ENCODE results near the gene NEDD8.

DNA sequence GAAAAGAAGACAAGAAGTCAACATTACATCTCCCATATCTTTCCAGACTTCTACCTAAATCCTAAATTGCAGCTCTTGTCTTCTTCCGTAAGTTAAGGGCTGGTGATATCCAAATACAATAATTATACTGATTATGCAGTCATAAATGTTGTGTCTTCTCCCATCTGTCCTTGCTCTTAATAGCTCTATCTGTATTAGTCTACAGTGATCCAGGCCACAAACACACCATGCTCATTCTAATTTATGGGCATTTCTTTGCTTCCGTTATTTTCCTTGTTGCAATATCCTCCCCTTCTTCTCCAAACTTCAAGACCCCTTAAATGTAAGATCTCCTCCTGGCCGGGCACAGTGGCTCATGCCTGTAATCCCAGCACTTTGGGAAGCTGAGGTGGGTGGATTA lies 12.6 kb downstream of the NEDD8 start:
- TF ChIP-seq, protein P1, sequence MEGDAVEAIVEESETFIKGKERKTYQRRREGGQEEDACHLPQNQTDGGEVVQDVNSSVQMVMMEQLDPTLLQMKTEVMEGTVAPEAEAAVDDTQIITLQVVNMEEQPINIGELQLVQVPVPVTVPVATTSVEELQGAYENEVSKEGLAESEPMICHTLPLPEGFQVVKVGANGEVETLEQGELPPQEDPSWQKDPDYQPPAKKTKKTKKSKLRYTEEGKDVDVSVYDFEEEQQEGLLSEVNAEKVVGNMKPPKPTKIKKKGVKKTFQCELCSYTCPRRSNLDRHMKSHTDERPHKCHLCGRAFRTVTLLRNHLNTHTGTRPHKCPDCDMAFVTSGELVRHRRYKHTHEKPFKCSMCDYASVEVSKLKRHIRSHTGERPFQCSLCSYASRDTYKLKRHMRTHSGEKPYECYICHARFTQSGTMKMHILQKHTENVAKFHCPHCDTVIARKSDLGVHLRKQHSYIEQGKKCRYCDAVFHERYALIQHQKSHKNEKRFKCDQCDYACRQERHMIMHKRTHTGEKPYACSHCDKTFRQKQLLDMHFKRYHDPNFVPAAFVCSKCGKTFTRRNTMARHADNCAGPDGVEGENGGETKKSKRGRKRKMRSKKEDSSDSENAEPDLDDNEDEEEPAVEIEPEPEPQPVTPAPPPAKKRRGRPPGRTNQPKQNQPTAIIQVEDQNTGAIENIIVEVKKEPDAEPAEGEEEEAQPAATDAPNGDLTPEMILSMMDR (conservative IDR thresholded peaks at IDR 0.05; ENCODE audit: low read depth, low read length), result no peak
- TF ChIP-seq FOS (IDR thresholded peaks at IDR 0.05; ENCODE audit: low read depth, low read length), result no peak
- no peak for TF ChIP-seq POLR2A (IDR thresholded peaks at IDR 0.05; ENCODE audit: low read depth, low read length)
- TF ChIP-seq, protein P2, sequence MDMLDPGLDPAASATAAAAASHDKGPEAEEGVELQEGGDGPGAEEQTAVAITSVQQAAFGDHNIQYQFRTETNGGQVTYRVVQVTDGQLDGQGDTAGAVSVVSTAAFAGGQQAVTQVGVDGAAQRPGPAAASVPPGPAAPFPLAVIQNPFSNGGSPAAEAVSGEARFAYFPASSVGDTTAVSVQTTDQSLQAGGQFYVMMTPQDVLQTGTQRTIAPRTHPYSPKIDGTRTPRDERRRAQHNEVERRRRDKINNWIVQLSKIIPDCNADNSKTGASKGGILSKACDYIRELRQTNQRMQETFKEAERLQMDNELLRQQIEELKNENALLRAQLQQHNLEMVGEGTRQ (IDR thresholded peaks at IDR 0.05; ENCODE audit: low read depth, low read length), result no peak
- TF ChIP-seq MXI1 (IDR thresholded peaks at IDR 0.05; ENCODE audit: borderline replicate concordance, low read depth, low read length), result no peak
- TF ChIP-seq RCOR1 (IDR thresholded peaks at IDR 0.05; ENCODE audit: insufficient replicate concordance, low read length), result no peak

Measured in IMR-90 (cell line).